ENCODE measurements around the gene HDAC5. TPM values are rescaled to one million over a fixed set of nuclear protein-coding genes. Genes with fewer than 3 reads are reported as not detected.

HDAC5 gene
- total RNA-seq, 1 donor from 2014 or later = 55.3 TPM

- Histone ChIP-seq H3K4me3 (peak overlapping the region; percentile 76), H3K27me3 (no peaks in the 10 kb centered on the region), H3K27ac (peak overlapping the region; percentile 85), H3K4me1 (peaks cover 29% of the 10 kb centered on the region), H3K9me3 (no peaks in the 10 kb centered on the region), H3K36me3 (peaks cover 28% of the 10 kb centered on the region)
- no peak for TF ChIP-seq CTCF (IDR thresholded peaks at IDR 0.05)
- intact Hi-C loops (cut with DNase I) = no loop called here
- ATAC-seq = no peak
- no peak for DNase-seq
These were observed 51.7 kb downstream of the HDAC5 start for GRCh38 chr17:44071772-44072171.

- ATAC-seq (no peak), DNase-seq (no peak)
- H3K9me3 ChIP-seq = no peaks in the 10 kb centered on the region
- peaks cover 21% of the 10 kb centered on the region for H3K36me3 ChIP-seq
- H3K27ac ChIP-seq = peak overlapping the region; percentile 85
- H3K4me1 ChIP-seq = peaks cover 29% of the 10 kb centered on the region
- no peaks in the 10 kb centered on the region for H3K27me3 ChIP-seq
- intact Hi-C loops (cut with DNase I) = no loop called here
- peak overlapping the region; percentile 76 for H3K4me3 ChIP-seq
- TF ChIP-seq CTCF (IDR thresholded peaks at IDR 0.05) = no peak
These were observed 52.3 kb downstream of the HDAC5 start for GRCh38 chr17:44071198-44071520.

GRCh38 chr17:44070455-44071197 lies 52.8 kb downstream of the HDAC5 start, which contains the start of gene G6PC3:
G6PC3 (plus strand) TSS chr17:44070735; CDS start chr17:44070966, 231 bp downstream.
- Histone ChIP-seq H3K4me1 (peaks cover 29% of the 10 kb centered on the region), H3K27me3 (no peaks in the 10 kb centered on the region), H3K36me3 (peaks cover 16% of the 10 kb centered on the region), H3K27ac (peak within 1 kb of the TSS; percentile 85), H3K9me3 (no peaks in the 10 kb centered on the region), H3K4me3 (peak within 1 kb of the TSS; percentile 76)
- DNase-seq (peak; percentile 96), ATAC-seq (peak; percentile 92)
- TF ChIP-seq CTCF (IDR thresholded peaks at IDR 0.05) = peak; percentile 19
- intact Hi-C loops (cut with DNase I) = no loop called here

- DNase-seq = no peak
- TF ChIP-seq CTCF (IDR thresholded peaks at IDR 0.05) = no peak
- Histone ChIP-seq H3K27me3 (no peaks in the 10 kb centered on the region), H3K36me3 (peaks cover 10% of the 10 kb centered on the region), H3K4me3 (peak overlapping the region; percentile 76), H3K4me1 (peaks cover 33% of the 10 kb centered on the region), H3K9me3 (no peaks in the 10 kb centered on the region), H3K27ac (peak overlapping the region; percentile 85)
- intact Hi-C loops (cut with DNase I) = no loop called here
- no peak for ATAC-seq
These were observed 53.4 kb downstream of the HDAC5 start for GRCh38 chr17:44069974-44070454.

- H3K9me3 ChIP-seq = no peaks in the 10 kb centered on the region
These were observed 55.9 kb downstream of the HDAC5 start for GRCh38 chr17:44067545-44067940.

More at GRCh38 chr17:44067545-44067940, 55.9 kb downstream of the HDAC5 start:
- ATAC-seq (no peak), DNase-seq (no peak)
- intact Hi-C loops (cut with DNase I) = no loop called here
- Histone ChIP-seq H3K27me3 (no peaks in the 10 kb centered on the region), H3K36me3 (peaks cover 18% of the 10 kb centered on the region), H3K4me3 (peak overlapping the region; percentile 67), H3K27ac (peak overlapping the region; percentile 89), H3K4me1 (peaks cover 37% of the 10 kb centered on the region)
- no peak for TF ChIP-seq CTCF (IDR thresholded peaks at IDR 0.05)
